Measurements from ENCODE around the gene OIP5.

DNA sequence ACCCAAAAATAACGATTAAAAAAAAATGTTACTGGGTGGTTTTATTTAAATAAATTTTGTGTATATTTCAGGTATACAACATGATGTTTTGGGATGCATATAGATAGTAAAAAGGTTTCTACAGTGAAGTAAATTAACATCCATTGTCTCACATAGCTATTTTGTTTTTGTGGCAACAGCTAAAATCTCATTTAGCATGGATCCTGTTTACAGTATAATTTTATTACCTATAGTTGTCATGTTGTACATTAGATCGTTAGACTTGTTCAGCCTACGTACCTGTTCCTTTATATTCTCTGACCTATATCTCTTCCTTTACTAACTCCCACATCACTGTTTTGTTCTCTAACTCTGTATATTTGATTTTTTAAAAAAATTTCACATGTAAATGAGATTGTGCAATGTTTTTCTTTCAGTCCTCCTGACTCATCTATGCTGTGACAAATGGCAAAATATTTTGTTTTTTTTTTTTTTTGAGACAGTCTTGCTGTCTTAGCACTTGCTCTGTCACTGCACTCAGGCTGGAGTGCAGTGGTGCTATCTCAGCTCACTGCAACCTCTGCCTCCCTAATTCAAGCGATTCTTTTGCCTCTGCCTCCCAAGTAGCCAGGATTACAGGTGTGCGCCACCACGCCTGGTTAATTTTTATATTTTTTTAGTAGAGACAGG lies 45.6 kb downstream of the OIP5 start:
- TF ChIP-seq CTCF (IDR thresholded peaks at IDR 0.05), result no peak
- TF ChIP-seq POLR2A (IDR thresholded peaks at IDR 0.05), result no peak
